GM21723 (cell line): Measurements from ENCODE around the gene NCOA6.
A peak's percentile ranks its signal among the peaks of the same experiment; 100 is the strongest.

Experiments
- ATAC-seq: cut with Tn5 transposase; IDR thresholded peaks from one replicate; pipeline ENCODE4 v1.9.1; 2021; ENCODE audit warnings: mild to moderate bottlenecking, moderate library complexity; ENCODE audit not compliant: unreplicated experiment

Gene NCOA6

GRCh38 chr20:34825530-34826362, at the start of gene NCOA6:
NCOA6 (minus strand) TSS chr20:34825651; CDS start chr20:34782355, 43,296 bp downstream.
- ATAC-seq, result peak; percentile 53

DNA sequence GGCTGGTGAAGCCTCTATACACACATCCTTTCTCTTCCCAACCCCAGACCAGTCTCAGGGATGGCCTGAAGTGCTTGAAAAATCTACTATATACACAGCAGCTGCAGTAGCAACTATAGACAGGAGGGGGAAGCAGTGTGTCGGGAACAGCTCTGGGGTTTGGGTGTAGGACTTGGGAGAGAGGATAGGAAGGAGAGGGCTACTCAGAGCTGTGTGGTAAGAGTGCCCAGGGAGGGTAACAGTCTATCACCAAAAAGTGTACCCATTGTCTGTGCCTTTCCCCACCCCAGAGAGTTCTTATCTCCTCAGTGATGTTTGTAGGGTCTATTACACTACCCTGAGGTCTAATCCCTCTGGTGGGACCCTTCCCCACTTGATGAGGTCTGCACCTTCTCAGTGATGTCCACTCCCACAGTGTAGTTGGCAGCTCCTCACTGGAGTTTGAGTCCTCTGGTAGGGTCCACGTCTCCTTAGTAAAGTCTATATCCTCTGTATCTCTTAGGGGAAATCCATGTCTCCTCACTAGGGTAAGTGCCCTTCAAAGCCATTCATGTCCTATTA, 48.7 kb upstream of the NCOA6 start:
- ATAC-seq, result no peak

DNA sequence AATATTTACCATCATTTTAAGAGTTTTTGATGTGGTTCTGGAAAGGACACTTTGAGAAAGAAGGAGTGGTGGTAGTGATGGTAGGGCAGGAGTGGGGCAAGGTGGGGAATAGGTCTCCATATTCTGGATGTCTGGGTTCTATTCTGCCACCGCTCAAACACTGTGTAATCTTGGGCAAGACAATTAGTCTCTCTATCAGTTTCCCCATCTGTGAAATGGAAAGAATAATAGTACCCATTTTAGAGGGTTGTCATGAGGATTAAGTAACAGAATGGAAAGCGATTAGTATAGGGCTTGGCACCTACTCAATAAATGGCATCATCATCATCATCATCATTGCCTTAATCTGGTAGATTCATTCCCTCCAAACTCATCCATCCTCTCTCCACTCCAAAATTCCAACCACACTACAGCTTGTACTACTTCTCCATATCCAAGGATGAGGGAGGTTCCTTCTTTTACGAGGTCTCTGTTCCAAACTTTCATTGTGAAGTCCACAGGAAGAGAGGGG, 48.2 kb upstream of the NCOA6 start:
- no peak for ATAC-seq

DNA sequence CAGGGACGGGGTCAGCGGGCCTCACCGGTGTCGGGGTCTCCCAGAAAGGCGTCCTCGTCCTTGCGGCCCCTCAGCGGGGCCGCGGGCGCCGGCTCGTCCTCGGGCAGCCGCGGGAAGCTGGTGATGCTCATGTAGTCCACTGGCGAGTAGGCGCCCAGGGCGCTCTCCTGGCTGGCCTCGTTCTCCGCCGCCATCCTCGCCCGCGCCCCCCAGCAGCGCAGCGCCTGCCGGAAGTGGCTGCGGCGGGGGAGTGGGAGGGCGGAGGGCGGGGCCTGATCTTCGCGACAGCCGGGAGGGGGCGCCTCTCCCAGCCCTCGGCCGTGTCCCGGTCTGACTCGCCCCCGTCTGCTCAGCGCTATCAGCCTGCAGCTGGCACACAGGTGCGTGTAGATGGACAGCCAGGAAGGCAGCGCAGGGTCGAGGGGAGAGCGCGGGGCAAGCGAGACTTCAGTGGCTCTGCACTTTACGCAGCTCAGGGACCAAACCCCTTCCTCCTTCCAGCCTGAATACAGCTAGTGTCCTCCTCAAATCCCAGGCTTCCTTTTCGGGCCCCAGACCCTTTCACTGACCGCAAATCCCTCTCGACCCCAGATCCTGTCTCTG, 47.3 kb upstream of the NCOA6 start, which contains the start of gene GGT7:
Gene GGT7 (minus strand): TSS at position 235 of the 603 bp plus-strand sequence. CDS start 41 bp downstream, at position 194.
- ATAC-seq, result peak; percentile 52

- ATAC-seq, result no peak
Observed at GRCh38 chr20:34871966-34872621, 46.6 kb upstream of the NCOA6 start.

DNA sequence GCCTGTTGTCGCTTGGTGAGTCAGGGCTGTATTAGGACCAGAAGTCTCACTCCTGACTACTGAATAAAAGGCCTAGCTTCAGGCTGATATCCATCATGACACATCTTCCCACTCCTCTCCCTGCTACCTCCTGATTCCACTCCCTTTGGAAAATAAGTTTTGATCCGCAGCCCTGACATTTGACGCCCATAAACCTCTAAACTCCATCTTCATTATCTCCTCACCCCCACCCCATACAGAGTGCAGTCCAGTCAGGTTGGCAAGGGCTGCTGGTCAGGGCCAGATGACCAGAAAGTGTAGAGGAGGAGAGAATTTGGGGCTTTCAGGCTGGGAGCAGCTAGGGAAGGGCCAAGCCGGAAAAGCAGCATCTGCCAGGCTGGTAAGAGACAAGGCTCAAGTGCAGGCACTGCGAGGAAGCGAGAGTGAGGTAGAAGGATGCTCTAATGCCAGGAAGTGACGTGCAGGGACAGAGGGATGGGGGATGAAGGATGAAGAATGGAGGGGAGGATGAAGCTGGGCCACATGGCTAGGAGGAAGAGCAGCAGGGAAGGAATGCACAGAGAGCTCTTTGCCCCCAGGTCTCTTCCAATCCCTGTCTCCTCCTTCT, 46.0 kb upstream of the NCOA6 start:
- ATAC-seq, result no peak

DNA sequence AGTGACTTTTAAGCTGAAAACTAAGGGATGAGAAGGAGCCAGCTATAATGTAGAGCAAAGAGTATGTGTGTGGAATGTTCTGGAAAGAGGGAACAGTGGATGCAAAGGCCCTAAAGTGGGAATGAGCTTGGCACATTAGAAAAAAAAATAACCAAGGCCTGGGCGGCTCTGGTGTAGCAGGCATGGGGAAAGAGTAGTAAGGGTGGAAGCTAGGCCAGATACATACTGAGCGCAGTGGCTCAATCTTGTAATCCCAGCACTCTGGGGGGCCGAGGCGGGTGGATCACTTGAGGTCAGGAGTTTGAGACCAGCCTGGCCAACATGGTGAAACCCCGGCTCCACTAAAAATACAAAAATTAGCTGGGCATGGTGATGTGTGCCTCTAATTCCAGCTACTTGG, 38.8 kb upstream of the NCOA6 start:
- no peak for ATAC-seq

- no peak for ATAC-seq
Observed at GRCh38 chr20:34863421-34863965, 38.0 kb upstream of the NCOA6 start.

- no peak for ATAC-seq
Observed at GRCh38 chr20:34862724-34863123, 37.3 kb upstream of the NCOA6 start.

GRCh38 chr20:34861386-34862084, 36.1 kb upstream of the NCOA6 start:
- no peak for ATAC-seq

- ATAC-seq, result no peak
Observed at GRCh38 chr20:34859826-34860545, 34.5 kb upstream of the NCOA6 start.

GRCh38 chr20:34859367-34859766, 33.9 kb upstream of the NCOA6 start:
- no peak for ATAC-seq

DNA sequence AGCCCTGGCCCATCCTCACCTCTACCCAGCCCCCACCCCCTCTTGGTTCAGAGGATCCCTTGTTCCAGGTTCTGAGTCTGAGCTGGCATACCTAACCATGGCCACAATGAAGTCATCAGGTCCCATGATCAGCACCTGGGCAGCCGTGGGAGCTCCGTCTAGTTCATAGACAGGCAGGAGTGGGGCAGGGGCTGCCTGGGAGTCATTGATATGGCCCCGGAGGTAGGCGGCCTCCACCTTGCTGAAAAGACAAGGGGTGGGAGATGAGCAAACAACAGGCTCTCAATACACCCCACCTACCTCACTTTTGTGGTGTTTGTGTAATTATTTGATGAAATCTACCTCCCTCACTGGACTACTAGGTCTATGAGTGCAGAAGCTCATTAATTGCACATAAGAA, 26.8 kb upstream of the NCOA6 start:
- ATAC-seq, result no peak

GRCh38 chr20:34850969-34851368, 25.5 kb upstream of the NCOA6 start:
- no peak for ATAC-seq

DNA sequence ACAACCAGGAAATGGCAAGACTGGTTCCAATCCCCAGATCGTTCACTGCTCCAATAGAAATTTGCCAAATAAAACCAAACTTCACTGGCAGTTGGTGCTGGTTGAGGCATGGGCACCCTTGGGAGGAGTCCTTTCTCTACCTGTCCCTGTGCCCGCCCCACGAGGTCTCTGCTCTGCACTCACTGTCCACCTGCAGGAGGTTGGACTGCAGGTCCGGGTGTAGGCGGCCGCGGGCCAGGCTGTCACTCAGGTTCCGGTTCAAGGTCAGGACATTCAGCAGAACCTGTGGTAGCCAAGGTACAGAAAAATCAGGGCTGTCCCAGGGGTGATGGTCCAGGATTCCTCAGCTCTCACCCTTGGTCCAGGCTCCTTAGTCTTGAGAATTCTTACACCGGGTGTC, 24.3 kb upstream of the NCOA6 start:
- no peak for ATAC-seq

GRCh38 chr20:34848597-34848996, 23.1 kb upstream of the NCOA6 start:
- no peak for ATAC-seq

GRCh38 chr20:34843421-34843820, 18.0 kb upstream of the NCOA6 start:
- ATAC-seq, result no peak

GRCh38 chr20:34842143-34842542, 16.7 kb upstream of the NCOA6 start:
- no peak for ATAC-seq

GRCh38 chr20:34834459-34834893, 9.0 kb upstream of the NCOA6 start:
- ATAC-seq, result no peak
